Stomach (tissue), 9 donors: ENCODE data around the gene TEDC1. TPM values are rescaled to one million over a fixed set of nuclear protein-coding genes. Genes with fewer than 3 reads are reported as not detected.

Source experiments
- DNase-seq, 2 donors: peaks; one replicate each; pipeline versions ENCODE4 v3.0.0 to v3.0.0-alpha.2; 2013 to 2019
- H3K27ac ChIP-seq, 5 donors: fragments of 200-600 bp in 4 of 5; sonication (generic) in 4 of 5; one replicate each; pipeline ENCODE4 v1.5.1; 2013 to 2019; ENCODE audit warnings: mild to moderate bottlenecking in 1 of 5, moderate library complexity in 1 of 5
- H3K27me3 ChIP-seq, 3 donors: fragments of 200-600 bp; sonication (generic); one replicate each; pipeline ENCODE4 v1.5.1; 2017 to 2019; ENCODE audit warnings: mixed run types in 1 of 3
- H3K36me3 ChIP-seq, 4 donors: fragments of 200-600 bp; sonication (generic); 1 replicate in 3 of 4; 2 replicates in 1 of 4; pipeline ENCODE4 v1.5.1; 2016 to 2019
- H3K4me1 ChIP-seq, 4 donors: fragments of 200-600 bp; sonication (generic); one replicate each; pipeline ENCODE4 v1.5.1; 2016 to 2019
- H3K4me3 ChIP-seq, 4 donors: fragments of 200-600 bp; sonication (generic) in 3 of 4; one replicate each; pipeline ENCODE4 v1.5.1; 2016 to 2019; ENCODE audit warnings: mild to moderate bottlenecking in 1 of 4
- H3K9me3 ChIP-seq, 4 donors: fragments of 200-600 bp; sonication (generic); one replicate each; pipeline ENCODE4 v1.5.1; 2016 to 2019
- EP300 ChIP-seq: sonication (generic); formaldehyde crosslinking; IDR thresholded peaks from one replicate; pipeline ENCODE4 v1.6.1; 2017; ENCODE audit warnings: antibody characterized with exemption
- POLR2A ChIP-seq, 4 donors: fragments of 450-650 bp; IDR thresholded peaks; one replicate each; pipeline ENCODE4 v1.6.1; 2016; ENCODE audit warnings: antibody characterized with exemption in 4 of 4, control low read depth in 2 of 4, mild to moderate bottlenecking in 1 of 4, moderate library complexity in 1 of 4
- POLR2AphosphoS5 ChIP-seq, 3 donors: sonication (generic); formaldehyde crosslinking; IDR thresholded peaks; one replicate each; pipeline ENCODE4 v1.6.1; 2016; ENCODE audit warnings: antibody characterized with exemption in 3 of 3
- WGBS, 5 donors: extraction: QIAGEN DNeasy Blood & Tissue Kit in 3 of 5; methylation state at CpG; one replicate each; pipeline versions ENCODE4 v1.1.5 to v1.1.7; 2013 to 2018; 5-methylcytosine and 5-hydroxymethylcytosine counted together
- intact Hi-C: fragments of 100-400 bp; cut with DNase I; formaldehyde crosslinking; loops from one replicate; pipeline ENCODE4 v1.15.1; 2023; ENCODE audit warnings: low total_unique reads
- polyA plus RNA-seq, 3 donors: library from polyadenylated mRNA; stranded (reverse); fragments of 200-250 nt; gene quantifications; one replicate each; pipeline ENCODE4 v1.2.3, GENCODE V29; 2013
- total RNA-seq, 5 donors: library from RNA; depleted of rRNA; stranded (reverse); fragments of >200 nt; gene quantifications; one replicate each; pipeline versions ENCODE4 v1.1.0 to v1.2.3, GENCODE V29; 2014 to 2016
- TF ChIP-seq, protein P1 (sequence below), 7 experiments: fragments of 450-650 bp in 4 of 7; fragments of 200-600 bp in 3 of 7; sonication (generic) in 3 of 7; IDR thresholded peaks; one replicate each; pipeline ENCODE4 v1.5.1; 2016 to 2019; ENCODE audit warnings: antibody characterized with exemption in 7 of 7, control low read depth in 2 of 7, mild to moderate bottlenecking in 1 of 7
- donor health status: healthy with polysubstance abuse.
- donor health status: Bipolar disorder and iron deficiency.
- donor health status: healthy.

Gene TEDC1
- total and polyA plus RNA-seq, 8 donors: 3.0 to 167 (median 17.9) TPM

DNA sequence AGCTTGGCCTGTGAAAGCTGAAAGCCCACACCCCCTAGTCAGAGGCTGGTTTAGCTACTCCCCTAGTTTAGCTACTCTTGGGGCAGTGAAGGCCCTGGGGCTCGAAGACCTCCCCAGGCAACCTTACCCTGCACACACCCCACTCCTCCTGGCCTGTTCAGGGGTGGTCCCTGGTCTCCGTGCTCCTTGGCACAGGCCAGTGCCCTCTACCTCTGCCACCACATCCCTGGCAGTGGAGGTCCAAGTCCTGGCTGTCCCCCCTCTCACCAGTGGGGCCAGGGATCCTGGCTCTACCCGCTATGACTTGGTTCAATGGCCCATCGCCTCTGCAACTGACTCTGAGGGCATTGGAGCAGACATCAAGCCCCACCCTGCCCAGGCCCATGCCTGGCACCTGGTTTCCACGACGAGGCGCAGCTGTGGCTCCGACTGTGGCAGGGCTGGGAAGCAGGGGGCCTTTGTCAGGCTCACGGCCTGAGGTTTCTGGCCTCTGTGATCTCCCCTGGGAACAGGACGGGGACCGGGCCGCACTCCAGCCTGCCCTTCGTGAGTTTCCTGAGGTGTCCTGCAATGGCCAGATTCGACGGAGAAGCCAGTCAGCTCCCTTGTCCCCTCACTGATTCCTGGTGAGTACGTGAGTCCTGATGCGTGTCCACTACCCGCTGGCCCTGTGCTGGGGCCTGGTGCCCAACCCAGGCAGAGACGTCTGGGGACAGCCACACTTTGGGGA, 41.0 kb downstream of the TEDC1 start:
- Histone ChIP-seq H3K4me3 (no peak overlapping the region), H3K27ac (no peak overlapping the region), H3K27me3 (peaks cover 4 to 83% (median 37%) of the 10 kb centered on the region in 3 donors), H3K9me3 (no peaks in the 10 kb centered on the region), H3K4me1 (peaks cover 28 to 35% (median 31%) of the 10 kb centered on the region in 4 donors), H3K36me3 (no peaks in the 10 kb centered on the region)
- 75 to 85% (median 83%) methylated on average over 10 to 19 of the region's 19 CpGs; no CpG with 5 or more reads in 1 of the 5 donors for WGBS, 5 donors
- intact Hi-C loops: no loop called here
- no peak for DNase-seq
- TF ChIP-seq POLR2AphosphoS5 (IDR thresholded peaks at IDR 0.05) (no peak), EP300 (no peak)
- TF ChIP-seq, protein P1, sequence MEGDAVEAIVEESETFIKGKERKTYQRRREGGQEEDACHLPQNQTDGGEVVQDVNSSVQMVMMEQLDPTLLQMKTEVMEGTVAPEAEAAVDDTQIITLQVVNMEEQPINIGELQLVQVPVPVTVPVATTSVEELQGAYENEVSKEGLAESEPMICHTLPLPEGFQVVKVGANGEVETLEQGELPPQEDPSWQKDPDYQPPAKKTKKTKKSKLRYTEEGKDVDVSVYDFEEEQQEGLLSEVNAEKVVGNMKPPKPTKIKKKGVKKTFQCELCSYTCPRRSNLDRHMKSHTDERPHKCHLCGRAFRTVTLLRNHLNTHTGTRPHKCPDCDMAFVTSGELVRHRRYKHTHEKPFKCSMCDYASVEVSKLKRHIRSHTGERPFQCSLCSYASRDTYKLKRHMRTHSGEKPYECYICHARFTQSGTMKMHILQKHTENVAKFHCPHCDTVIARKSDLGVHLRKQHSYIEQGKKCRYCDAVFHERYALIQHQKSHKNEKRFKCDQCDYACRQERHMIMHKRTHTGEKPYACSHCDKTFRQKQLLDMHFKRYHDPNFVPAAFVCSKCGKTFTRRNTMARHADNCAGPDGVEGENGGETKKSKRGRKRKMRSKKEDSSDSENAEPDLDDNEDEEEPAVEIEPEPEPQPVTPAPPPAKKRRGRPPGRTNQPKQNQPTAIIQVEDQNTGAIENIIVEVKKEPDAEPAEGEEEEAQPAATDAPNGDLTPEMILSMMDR (IDR thresholded peaks at IDR 0.05): no peak

DNA sequence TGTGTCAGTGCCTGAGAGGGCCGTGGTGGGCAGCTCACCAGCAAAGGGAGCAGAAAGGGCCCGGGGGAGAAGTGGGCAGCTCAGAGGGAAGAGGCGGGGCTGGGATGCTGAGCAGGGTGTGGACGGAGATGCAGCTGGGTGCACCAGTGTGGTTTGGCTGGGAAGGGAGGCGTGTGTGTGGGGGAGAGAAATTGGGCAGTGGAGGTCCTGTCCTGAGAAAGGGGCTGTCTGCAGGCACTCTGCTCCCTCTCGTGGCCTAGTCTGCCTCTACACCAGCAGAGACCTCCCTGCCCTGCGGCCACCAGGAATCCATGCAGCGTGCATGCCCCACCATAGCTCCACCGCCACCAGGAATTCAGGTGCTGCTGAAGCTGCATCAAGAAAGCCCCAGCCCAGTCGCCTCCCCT, 41.7 kb downstream of the TEDC1 start:
- H3K4me3 ChIP-seq: no peak overlapping the region
- peaks cover 4 to 83% (median 37%) of the 10 kb centered on the region in 3 donors for H3K27me3 ChIP-seq
- H3K36me3 ChIP-seq: no peaks in the 10 kb centered on the region
- no peak for TF ChIP-seq POLR2A (IDR thresholded peaks at IDR 0.05)
- TF ChIP-seq EP300: no peak
- TF ChIP-seq, protein P1 (IDR thresholded peaks at IDR 0.05): peak in 1 of 7 experiments; percentile 23
- no peak for TF ChIP-seq POLR2AphosphoS5 (IDR thresholded peaks at IDR 0.05)
- WGBS, 5 donors: 55 to 71% (median 56%) methylated on average over 3 to 10 of the region's 10 CpGs
- H3K9me3 ChIP-seq: no peaks in the 10 kb centered on the region
- peaks cover 21 to 31% (median 26%) of the 10 kb centered on the region in 4 donors for H3K4me1 ChIP-seq
- intact Hi-C loops: no loop called here
- no peak overlapping the region for H3K27ac ChIP-seq
- peak in 1 of 2 donors; percentile 50 for DNase-seq

GRCh38 chr14:105533391-105533790, 42.3 kb downstream of the TEDC1 start:
- H3K27ac ChIP-seq: no peak overlapping the region
- peaks cover 4 to 83% (median 38%) of the 10 kb centered on the region in 3 donors for H3K27me3 ChIP-seq
- peaks cover 15 to 29% (median 23%) of the 10 kb centered on the region in 4 donors for H3K4me1 ChIP-seq
- H3K9me3 ChIP-seq: no peaks in the 10 kb centered on the region
- H3K36me3 ChIP-seq: no peaks in the 10 kb centered on the region
- DNase-seq: peak in 1 of 2 donors; percentile 12
- TF ChIP-seq, protein P1 (IDR thresholded peaks at IDR 0.05): no peak
- no peak overlapping the region for H3K4me3 ChIP-seq
- 59 to 100% (median 78%) methylated on average over 1 to 9 of the region's 9 CpGs for WGBS, 5 donors
- intact Hi-C loops: no loop called here

- Histone ChIP-seq H3K27ac (no peak overlapping the region), H3K27me3 (peaks cover 1 to 83% (median 40%) of the 10 kb centered on the region in 3 donors), H3K4me3 (no peak overlapping the region), H3K36me3 (no peaks in the 10 kb centered on the region), H3K9me3 (no peaks in the 10 kb centered on the region), H3K4me1 (peaks cover 10 to 23% (median 18%) of the 10 kb centered on the region in 4 donors)
- DNase-seq: no peak
- 67 to 72% (median 69%) methylated on average over 21 of the region's 21 CpGs for WGBS, 5 donors
- intact Hi-C loops: no loop called here
- no peak for TF ChIP-seq EP300
These were observed 42.9 kb downstream of the TEDC1 start for GRCh38 chr14:105533811-105534498.
